NCI-H187 treated with DMSO at 0.1 percent for 48 hours (cell line): Measurements from ENCODE around the gene CIITA.

Experiments
- DNase-seq: peaks from one replicate; lab custom pipeline; 2025; lab: John Stamatoyannopoulos, UW

CIITA gene

DNA sequence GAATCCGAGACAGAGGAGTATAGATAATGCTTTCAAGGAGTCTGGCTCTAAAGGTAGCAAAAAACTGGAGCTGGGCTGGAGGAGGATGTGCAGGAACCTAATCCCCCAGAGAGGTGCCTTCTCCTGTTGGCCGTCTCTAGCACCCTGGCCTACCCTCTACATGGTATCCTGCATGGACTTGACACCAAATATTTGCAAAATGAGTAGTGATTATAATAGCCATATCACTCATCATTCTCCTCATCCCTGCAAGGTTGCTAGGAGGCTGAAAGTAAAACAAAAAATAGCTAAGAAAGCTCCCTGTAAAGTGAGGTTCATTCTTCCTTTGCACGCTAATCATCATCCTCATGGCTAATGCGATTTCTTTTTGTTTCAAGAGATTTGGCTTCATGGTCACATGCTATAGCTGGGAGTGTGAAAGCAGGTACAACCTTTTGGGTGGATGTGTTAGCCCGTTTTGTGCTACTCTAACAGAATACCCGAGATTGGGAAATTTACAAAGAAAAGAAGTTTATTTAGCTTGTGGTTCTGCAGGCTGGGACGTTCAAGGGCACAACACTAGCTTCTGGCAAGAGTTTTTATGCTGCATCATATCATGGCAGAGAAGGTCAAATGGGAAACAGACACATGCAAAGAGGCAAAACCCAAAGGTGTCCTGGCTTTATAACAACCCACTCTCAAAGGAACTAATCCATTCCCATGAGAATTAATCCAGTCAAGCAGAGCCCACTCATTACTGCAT, 27.1 kb upstream of the CIITA start:
- no peak for DNase-seq

DNA sequence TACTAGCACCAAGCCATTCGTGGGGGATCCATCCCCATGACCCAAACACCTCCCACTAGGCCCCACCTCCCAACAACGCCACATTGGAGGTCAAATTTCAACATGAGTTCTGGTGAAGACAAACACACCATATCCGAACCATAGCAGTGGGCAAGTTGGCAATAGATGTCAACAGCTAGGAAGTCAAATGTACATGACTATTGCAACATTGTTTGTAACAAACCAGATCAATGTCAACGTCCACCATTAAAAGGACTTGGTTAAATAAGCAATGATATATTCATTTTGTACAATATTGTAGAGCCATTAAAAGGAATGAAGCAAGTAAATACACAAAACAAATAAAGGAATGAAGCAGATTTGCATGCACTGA, 26.5 kb upstream of the CIITA start:
- no peak for DNase-seq

DNA sequence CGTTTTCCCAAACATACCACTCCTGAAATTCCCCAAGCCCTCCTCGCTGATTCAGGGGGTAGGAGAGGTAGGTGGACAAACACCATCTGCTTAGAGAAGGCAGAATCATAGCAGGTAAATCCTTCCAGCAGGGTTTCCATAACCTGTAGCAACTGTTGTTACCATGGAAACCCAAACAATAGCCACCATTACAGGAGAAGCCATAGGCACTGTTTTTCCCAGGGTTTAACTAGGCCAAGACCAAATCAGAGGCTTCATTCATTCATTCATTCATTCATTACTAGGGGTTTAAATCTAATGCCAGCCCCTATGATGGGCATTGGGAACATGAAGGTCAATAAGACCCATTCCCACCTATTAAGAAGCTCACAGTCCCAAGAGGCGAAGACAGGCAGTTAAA, 25.5 kb upstream of the CIITA start:
- DNase-seq = no peak

DNA sequence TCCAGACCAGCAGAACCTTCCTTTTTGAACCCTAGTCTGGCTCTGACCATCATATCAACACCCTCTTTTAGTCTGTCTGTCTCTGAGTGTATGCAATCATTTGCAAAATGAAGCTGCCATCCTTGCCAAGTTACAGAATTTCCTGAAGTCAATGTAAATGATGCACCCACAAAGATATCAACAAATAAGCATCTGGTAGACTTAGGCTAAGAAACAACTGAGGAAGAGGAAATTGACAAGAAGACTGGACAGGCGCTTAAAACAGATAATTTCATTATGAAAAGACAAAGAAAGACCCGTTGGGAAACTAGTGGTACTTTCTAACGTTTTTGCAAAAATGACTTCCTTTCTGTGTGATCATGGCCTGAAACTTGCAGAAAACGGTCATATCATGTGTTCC, 24.7 kb upstream of the CIITA start:
- no peak for DNase-seq

DNA sequence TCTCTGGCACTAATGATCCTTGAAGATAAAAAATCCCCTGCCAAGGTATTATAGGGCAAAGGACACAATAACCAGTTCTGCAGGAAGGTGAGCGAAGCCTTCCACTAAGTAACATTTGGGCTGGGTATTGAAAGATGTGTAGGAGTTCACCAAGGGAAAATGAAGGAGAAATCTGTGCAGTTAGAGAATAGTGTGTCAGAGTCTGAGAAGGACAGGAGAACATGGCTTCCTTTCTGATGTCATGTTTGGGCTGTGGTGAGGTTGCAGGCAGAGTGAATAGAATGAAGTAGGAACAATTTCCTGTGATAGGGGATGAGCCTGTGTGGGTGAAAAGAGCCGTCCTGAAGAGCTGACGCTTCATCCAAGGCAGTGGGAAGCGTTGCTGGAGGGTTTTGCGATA, 24.1 kb upstream of the CIITA start:
- no peak for DNase-seq

DNA sequence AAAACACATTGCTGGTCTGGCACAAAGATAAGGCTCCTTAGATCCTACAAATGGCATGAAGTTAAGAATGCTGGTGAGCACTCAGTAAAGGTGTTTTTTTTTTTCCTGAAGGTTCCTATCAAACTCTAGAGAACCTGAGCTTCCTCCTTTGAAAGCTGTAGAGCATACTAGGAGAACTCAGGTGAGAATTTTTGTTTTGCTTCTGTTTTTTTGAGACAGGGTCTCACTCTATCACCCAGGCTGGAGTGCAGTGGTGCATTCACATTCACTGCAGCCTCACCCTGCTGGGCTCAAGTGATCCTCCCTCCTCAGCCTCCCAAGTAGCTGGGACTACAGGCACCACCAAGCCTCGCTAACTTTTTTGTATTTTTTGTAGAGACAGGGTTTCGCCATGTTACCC, 21.0 kb upstream of the CIITA start:
- no peak for DNase-seq

DNA sequence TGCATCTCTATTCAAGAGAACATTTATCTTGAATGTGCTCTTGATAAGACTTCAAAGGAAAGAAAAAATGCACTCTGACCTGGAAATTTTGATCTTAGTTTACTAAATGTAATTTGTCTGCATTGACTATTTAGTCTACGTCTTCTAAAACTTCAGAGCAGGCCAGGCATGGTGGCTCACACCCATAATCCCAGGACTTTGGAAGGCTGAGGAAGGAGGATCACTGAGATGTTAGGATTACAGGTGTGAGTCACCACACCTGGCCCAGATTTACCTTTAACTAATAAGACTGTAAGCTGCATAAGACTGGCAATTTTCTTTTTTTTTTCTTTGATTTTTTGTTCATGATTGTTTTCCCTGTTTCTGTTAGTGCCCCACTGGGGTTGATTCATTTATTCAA, 18.8 kb upstream of the CIITA start:
- DNase-seq = no peak

DNA sequence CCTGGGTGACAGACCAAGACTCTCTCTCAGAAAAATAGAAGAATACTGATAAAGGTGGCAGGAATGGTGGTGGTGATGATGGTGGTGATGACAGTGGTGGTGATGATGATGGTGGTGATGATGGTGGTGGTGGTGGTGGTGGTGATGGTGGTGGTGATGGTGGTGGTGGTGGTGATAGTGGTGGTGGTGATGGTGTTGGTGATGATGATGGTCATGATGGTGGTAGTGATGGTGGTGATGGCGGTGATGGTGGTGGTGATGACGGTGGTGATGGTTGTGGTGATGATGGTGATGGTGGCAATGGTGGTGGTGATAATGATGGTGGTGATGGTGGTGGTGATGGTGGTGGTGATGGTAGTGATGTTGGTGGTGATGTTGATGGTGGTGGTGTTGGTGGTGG, 18.0 kb upstream of the CIITA start:
- no peak for DNase-seq

DNA sequence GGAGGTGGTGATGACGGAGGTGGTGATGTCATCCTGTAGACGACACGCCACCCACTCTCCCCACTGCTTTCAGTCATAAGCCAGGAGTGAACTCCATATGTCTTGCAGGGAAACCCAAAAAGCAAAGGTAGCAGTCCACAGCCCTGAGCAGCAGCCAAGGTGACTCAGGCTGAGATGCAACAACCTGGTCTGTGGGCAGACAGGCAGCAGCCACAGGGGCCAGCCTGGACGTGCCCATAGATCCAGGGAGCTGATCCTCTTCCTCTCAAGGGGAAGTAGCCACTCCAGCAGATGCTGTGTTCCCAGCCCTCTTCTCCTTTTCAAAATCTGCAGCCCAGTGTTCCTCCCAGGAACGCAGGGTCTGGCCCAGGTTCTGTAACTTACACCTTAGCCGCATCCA, 17.3 kb upstream of the CIITA start:
- no peak for DNase-seq

DNA sequence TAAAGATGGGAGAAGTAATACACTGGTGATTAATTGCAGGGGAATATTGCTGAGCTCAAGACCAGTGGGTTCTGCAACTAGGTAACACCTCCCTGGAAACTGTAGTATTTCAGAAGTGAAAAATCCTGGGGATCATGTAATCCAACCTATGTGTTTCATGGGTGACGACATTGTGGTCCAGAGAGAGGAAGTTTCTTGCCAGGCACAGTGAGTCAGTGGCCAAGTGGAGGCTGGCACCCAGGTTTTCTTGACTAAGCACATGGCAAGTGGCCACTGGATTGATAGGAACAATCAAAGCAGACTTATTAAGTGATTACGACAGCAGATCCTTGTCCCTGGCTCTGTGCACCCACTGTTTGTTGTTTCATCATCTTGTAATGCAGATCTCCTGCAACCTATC, 14.6 kb upstream of the CIITA start:
- DNase-seq = no peak

DNA sequence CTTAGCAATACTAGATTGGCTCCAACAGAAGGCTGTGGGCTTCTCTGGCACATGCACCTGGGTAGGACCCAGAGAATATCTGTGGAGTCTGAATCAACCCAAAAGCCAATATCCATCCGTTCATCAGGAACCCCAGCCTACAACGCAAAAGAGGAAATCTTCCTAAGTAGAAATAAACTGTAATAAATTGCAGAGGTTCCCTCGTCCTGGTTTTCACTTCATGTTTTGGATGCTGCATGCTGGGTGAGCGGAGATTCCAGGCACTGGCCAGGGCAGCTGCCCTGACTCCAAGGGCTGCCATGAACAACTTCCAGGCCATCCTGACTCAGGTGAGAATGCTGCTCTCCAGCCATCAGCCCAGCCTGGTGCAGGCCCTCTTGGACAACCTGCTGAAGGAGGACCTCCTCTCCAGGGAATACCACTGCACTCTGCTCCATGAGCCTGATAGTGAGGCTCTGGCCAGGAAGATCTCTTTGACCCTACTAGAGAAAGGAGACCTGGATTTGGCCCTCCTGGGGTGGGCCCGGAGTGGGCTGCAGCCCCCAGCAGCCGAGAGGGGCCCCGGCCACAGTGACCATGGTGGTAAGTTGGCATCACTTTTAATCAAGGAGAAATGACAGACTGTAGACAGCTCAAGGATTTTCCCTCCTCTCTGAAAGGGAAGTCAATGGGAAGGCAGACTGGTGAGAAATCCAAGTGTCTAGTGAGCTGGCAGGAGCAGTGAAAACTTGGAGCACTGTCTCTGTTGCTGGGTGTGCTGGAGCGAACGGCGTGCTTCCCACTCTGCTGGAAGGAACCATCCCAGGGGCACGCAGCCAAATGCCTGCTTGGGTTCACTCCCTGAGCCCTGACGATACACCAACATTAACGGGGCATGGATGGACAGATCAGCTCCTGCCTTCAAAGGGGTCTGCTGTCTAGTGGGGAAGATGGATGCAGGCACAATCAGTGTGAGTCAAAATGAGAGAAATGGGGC, 10.7 kb upstream of the CIITA start:
- no peak for DNase-seq

DNA sequence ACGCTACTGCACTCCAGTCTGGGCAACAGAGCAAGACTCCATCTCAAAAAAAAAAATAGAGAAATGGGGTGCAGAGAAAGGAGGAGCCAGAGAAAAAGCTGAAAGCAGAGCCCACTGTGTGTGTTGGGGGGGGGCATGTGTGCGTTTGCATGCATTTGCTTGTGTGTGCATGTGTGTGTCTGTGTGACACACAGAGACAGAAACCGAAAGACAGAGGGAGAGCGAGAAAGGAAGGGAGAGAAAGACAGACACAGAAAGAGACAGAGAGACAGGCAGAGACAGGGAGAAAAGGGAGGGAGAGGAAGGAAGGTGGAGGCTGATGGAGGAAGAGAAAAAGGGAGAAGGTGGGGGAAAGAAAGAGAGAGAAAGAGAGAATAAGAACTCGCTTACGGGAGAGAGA, 9.8 kb upstream of the CIITA start:
- DNase-seq = no peak

DNA sequence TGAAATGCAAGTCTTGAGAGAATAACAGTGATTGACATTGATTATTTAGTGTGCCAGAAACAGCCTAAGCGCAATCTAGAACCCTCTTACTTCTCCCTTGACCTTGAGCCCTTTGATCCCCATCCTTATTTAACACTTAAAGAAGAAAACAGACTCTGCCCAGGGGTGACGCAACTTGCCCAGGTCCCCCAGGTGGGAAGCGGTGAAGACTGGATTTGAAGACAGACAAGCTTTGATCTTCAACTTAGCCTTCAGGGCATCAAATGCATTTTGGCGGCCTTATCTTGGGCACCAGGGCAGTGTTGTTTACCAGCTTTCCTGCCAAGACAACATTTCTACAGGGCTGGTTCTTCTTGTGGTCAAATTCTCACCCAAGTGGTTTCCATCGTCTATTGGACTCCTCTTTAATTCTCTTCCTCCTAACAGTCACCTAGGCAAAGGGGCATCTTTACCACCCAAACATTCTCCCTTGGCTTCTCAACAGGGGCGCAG, 8.9 kb upstream of the CIITA start:
- no peak for DNase-seq

DNA sequence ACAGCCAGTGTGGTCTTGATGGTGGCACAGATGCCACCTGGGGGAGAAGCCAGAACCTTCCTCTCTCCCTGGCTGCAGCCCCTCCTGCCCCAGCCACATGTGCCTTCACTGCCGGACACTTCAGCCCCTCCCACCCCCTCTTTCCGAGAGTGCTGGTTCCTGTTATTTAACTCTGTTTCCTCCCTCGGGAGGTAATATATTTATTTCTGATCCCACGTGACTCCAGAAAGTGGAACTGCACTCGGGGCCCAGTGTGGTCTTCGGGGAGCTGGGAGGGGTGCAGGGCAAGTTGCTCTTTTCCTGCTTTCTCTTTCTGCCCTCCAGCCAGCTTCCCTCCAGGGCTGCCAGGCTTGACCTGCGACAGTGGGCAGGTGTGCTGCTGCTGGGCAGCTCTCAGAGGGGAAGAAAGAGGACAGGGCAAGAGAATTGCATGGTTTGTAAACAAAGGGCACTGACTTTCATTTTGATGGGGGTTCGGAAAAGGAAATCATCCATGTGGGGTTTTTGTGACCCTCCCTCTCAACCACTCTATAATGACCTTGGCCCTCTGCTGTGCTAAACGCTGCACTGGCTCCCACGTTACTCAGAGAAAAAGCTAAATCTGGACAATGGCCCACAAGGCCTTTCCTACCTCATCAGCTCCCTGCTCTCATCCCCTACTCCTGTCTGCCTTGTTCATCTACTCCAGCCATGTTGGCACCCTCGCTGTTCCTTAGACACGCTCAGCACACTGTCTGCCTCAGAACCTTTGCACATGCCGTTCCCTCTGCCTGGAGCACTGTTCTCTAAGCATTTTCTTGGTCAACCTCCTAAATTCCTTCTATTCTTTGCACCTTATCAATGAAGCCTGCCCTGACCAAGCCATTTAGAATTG, 8.2 kb upstream of the CIITA start:
- no peak for DNase-seq

DNA sequence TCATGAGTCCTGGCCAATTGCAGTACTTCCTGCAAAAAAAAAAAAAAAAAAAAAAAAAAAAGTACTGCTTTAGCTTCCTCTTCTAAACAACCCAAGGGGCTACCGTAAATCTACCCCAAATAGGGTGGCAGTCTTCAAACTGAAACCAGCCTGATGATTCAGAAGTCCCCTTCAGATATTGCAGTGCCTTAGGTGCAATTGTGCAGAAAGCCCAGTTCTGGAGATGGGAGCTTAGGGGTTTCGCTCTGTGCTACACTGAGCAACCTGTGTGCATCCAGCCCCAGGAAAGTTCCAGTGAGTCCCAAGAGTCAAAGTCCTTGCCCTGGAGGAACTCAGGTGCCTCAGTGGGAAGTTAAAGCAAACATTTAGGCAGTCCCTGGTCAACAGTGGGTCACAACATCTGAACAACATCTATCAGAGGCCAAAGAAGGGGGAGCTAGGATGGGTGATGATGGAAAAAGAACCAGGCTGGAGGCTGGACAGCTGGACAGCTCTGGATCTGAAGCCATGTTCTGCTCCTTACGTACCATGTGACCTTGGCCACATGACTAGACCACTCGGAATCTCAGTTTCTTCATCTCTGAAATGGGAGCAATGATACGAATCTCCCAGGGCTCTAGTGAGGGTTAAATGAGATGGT, 6.7 kb upstream of the CIITA start:
- DNase-seq = no peak

DNA sequence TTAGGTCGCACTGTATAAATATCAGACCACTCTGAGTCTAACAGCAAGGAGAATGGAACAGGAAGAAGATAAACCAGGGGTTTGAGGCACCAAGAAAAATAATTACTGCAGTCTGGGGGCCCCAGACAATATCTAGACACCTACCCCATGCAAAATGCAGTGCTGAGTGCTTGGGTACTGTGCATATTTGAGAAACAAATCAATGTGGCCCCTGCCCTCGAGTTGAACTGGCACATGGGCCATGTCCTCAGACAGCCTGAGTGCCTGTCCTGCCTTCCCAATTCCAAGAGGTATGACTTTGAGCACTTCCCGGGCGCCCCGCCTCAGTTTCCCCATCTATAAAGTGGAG, 6.2 kb upstream of the CIITA start:
- no peak for DNase-seq

DNA sequence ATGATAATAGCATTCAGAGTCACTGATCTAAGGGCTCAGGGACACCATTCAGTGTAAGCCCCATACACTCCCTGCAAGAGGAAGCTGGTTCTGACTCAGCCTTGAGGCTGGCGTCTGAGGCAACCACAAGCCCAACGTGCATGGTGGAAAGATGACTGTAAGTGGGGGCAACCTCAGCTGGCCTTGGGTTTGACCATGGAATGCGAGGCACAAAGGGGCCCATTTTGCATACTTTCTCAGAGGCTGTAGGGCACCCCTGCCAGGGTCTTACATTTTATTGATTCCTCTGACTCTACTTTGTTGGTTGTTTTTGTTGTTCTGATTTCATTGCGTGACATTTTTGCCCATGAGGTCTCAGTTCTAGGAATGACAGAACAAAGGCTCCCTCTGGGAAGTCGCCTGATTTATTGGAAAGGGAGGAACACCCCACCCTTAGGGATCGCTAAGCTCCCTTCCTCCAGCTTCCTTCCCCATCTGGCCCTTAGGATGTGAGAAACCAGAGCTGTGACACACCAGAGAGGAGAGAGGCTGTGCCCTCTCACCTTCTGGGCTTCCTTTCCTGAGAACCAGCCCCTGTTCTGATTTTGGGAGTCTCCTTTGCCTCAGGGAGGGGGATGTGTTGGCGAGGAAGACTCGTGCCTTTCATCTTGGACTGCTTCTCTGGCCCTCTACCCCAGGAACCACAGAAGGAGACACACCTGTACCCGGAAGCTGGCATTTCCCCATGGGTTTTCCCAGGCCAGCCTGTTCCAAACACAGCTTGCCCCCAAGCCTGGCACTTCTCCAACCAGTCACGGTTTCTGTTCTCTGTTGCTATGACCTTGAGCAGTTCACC, 5.6 kb upstream of the CIITA start:
- no peak for DNase-seq

DNA sequence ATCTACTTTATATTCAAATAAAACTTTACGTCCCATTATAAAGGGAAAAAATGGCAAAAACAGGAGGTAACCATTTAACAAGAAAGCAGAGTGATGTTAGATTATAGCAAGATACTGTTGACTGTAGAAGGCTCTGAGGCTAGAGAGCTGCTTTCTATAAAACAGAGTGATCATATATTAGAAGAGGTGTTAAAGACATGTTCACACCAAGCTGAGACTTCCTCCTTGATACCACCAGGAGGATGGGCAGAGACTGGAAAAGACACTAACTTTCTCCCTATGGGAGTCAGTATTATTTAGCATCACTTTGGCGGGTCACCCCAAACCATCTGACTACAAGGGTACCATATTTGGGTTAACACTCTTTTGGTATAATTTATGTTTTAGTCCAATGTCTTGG, 687 bp upstream of the CIITA start:
- DNase-seq = no peak

DNA sequence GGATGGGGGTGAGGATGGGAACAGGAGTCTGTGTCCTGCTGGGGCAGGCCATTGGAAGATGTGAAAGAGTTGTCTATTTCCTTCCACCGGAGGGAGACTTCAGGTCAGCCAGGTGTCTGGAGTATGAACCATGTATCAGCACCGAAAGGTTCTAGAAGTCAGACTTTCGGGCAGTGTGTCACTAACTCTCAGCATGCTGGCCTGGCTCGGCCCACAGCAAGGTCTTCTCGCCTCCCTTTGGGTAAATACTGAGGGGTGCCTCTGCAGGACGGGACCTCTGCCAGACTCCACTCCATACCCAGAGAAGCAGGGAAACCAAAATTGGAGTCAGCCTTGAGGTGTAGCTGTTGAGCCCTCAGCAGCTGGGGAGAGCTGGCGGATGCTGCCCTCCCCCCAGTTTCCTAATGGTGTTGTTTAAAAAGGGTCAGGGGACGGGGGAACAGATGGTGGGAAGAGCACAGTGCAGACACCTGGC, 507 bp downstream of the CIITA start:
- no peak for DNase-seq

DNA sequence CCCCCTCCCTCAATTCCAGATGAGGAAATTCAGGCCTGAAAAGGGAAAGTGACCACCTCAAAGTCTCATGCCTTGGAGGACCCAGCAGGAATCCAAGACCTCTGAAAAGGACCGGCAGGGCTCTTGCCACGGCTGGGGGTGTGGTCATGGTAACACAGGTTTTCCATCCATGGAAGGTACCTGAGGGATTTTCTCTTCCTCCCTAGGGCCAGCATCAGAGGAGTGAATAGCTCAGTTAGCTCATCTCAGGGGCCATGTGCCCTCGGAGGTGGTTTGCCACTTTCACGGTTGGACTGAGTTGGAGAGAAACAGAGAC, 1.3 kb downstream of the CIITA start:
- no peak for DNase-seq
